Non-pigmented ciliary epithelial cell (primary cell): ENCODE measurements around the gene MYL10.

ENCODE experiments used
- DNase-seq: peaks from one replicate; pipeline ENCODE4 v3.0.0-alpha.2; 2010; ENCODE audit warnings: low read depth

MYL10 gene

GRCh38 chr7:101629171-101629570 lies at the start of gene MYL10:
Gene MYL10, minus strand, starts transcription at chr7:101629296. Its CDS starts 178 bp downstream, at chr7:101629118.
- no peak for DNase-seq

DNA sequence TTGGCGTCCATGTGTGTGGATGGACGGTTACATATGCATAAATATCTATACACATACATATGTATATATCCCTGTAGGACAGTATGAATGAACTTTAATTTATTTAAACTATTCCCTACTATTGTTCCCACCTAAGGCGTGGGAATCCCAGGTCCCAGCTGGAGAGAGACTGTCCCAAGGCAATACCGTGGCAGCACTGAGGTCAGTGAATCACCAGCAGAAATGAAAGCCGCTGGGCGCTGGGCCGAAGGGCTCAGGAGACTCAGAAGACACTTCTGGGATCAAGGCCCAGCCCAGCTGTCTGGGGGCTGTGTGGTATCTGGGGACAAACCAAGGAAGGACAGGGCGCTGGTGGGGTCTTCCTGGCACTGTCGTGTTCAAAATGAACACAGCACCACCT lies 49.6 kb upstream of the MYL10 start:
- DNase-seq: no peak

GRCh38 chr7:101677797-101678479 lies 48.8 kb upstream of the MYL10 start:
- DNase-seq: no peak

DNA sequence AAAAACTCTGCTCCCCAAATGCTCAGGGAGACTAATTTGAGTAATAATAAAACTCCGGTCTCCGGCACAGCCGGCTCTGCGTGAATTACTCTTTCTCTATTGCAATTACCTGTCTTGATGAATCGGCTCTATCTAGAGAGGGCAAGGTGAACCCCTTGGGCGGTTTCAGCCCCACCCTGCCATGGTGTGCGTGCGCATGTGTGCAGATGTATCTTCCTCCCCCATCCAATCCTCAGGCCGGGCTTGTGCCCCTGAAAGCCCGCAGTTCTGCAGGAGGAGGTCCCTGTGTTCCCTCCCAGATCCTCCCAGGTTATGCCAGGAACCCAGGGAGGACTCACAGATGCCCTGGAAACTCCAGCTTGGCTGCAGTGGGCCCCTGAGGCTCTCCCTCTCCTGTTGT lies 48.3 kb upstream of the MYL10 start:
- no peak for DNase-seq

DNA sequence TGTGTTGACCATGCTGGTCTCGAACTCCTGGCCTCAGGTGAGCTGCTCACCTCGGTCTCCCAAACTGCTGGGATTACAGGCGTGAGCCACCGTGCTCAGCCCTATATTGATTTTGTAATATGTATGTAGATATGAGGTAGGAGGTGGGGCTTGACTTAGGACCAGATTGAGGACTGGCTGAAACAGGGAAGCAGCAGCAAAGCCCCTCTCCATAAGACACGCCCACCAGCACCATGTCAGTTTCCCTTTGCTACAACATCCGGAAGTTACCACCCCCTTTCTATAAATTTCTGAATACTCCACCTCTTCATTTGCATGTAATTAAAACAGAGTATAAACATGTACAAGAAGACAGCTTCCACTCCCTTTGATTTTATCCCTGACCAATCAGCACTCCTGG lies 47.9 kb upstream of the MYL10 start:
- DNase-seq: no peak

GRCh38 chr7:101676062-101676598 lies 47.0 kb upstream of the MYL10 start:
- DNase-seq: no peak

DNA sequence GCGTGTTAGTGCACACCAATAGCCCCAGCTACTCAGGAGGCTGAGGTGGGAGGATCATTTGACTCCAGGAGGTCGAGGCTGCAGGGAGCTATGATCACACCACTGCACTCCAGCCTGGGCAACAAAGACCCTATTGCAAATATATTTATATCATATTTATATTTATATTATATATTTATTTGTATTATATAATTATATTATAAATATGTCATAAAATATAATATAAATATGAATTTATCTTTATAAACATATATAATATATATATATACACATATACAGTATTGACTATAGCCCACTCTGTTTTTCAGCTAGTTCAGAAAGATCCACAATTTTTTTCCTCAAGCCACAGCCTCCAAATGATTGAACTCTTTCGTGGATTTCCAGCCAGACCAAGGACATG lies 45.3 kb upstream of the MYL10 start:
- DNase-seq: no peak

DNA sequence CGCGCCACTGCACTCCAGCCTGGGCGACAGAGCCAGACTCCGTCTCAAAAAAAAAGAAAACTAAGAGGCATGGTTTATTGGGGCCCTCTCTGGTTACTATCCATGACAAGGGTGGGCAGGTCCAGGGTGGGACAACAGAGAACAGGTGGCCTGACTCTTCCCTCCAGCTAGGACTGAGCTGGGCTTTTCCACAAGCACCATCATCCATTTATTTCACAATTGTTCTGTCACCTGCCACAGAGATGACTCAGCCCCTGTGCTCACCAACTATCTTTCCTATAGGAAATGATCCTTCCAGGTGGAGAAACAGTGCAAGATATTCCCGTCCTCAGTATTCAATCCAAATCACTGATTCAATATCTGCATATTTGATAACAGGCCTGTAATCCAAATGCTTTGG lies 44.9 kb upstream of the MYL10 start:
- DNase-seq: no peak

DNA sequence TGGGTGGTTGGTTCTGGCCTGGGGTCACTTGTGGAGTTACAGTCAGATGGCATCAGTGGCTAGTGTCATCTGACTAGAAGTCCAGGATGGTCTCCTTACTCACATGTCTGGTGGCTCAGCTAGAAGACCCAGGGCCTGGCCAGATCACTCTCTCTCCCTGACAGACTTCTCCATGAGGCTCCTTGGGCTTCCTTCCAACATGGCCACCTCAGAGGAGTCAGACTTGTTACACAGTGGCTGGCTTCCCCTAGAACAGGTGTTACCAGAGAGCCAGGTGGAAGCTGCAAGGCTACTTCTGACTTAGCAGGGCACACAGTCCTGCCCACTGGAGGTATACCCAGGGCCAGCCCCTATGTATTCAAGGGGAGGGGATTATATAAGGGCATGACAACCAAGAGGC lies 44.2 kb upstream of the MYL10 start:
- no peak for DNase-seq

GRCh38 chr7:101671371-101672356 lies 42.6 kb upstream of the MYL10 start:
- DNase-seq: no peak

DNA sequence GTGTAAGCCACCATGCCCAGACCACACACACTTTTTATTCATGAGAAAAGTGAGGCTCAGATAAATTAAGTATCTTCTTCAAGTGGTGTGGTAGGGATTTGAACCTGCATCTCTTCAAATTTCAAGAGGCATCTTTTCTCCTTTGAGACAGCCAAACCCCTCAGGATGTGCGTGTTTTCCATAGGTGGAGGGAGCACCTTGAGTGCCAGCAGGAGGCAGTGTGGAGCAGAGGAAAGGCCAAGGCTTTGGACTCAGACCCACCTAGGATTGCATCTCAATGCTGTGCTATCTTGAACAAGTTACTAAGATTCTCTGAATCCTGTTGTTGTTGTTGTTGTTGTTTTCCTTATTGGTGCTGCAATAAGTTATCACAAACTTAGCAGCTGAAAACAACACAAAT lies 40.2 kb upstream of the MYL10 start:
- no peak for DNase-seq

DNA sequence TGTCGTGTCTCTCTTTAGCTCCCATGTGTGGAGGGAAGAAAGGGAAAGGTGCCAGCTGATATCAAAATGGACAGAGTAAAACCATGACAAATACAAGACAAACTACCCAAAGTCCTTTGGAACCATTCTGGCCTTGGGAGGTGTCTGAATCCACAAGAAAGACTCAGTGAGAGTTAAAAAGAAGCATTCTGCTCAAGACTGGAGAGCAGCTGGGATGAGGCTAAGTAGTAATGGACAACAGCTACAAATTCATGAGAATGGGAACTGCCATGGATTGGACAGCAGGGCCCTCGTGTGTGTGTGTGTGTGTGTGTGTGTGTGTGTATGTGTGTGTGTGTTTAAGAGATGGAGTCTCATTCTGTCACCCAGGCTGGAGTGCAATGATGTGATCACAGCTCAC lies 39.6 kb upstream of the MYL10 start:
- no peak for DNase-seq

GRCh38 chr7:101667920-101668319 lies 38.8 kb upstream of the MYL10 start:
- no peak for DNase-seq

DNA sequence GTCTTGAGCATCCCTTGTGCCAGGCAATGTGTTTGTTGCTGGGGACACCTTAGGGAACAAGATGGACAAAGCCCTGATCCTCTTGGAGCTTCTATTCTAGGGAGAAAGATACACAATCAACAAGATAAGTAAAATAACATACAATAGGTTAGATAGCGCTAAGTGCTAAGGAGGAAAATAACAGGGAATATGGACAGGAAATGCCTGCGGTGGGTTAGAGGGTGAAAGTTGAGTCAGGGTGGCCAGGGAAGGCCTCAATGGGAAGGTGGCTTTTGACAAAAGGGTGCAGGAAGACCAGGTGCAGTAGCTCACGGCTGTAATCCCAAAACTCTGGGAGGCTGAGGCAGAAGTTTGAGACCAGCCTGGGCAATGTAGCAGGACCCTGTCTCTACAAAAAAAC lies 38.3 kb upstream of the MYL10 start:
- no peak for DNase-seq

DNA sequence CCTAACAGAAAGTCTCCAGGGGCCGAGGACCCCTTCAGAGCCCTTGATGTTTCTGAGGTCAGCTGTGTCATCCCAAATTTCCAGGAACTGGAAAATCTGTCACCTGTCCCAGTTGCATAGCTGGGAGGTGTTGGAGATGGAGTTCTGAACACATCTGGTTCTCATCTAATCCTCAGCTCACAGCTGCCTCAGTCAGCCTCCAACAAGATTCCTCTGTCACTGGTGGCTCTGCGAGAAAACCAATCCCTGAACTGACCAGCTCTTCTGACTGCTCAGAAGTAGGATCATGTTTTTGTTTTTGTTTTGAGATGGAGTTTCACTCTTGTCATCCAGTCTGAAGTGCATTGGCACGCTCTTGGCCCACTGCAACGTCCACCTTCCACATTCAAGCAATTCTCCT lies 37.6 kb upstream of the MYL10 start:
- no peak for DNase-seq

DNA sequence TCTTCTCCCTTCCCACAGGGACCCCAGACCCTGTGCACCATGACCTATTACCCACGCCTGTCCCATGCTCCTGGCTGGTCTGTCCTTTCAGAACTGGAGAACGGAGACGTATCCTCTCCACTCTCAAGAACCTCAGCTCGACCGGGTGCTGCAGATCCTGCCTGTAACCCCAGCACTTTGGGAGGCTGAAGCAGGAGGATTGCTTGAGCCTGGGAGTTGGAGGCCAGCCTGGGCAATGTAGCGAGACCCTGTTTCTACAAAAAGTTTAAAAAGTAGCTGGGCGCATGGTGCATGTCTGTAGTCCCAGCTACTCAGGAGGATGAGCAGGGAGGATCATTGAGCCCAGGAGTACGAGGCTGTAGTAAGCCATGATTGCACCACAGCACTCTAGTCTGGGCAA lies 37.2 kb upstream of the MYL10 start:
- DNase-seq: no peak

DNA sequence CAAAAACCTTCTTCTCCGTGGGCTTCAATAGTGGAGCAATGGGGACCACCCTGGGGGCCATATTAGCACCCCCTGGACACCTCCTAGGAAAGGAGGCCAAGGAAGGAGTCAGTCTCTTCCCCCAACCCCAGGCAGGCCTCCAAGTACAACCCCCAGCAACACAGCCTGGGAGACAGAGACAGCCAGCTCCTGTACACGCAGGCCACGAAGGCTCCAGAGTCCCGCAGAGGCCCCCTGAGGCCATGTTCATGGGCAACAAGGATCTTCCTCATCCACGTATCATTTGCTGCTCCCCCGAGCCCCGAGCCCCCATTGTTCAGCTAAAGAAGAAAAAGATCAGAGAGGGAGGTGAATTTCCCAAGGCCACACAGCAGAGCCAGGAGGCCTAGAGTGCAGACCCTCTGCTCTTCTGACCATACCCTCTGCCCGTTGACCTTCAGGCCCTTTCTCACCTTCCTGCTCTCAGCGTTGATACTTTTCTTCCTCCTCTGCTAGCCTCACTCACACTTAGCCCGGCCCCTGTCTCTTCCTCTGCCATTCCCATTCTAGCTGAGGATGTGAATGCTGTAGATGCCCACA lies 35.9 kb upstream of the MYL10 start:
- no peak for DNase-seq

DNA sequence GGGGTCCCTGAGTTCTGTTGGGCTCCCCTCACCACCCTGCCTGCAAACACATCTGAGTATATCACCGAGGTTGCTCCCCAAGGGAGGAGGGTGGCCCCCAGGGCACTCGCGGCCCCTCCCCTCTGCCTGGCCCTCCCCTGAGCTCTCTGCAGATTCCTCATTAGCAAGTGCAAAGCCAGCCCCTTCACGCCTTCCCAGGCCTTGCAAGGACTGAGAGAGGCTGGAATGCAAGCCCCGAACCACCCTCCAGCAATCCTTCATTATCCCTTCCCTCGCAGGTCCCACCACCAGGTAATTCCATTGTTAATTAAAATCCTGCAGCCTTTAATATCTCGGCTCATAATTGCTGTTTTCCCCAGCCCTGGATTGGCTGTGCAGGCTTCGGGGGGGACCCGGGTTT lies 35.3 kb upstream of the MYL10 start:
- DNase-seq: no peak

DNA sequence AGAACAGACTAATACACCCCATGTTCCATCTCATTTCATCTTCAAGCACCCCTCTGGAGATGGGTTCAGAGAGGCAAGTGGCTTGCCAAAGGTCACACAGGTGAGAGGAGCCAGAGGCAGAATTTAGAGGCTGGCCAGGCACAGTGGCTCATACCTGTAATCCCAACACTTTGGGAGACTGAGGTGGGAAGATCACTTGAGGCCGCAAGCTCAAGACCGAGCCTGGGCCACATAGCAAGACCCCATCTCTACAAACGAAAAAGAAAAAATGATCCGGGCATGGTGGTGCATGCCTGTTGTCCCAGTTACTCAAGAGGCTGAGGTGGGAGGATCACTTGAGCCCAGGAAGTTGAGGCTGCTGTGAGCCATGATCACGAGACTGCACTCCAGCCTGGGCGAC lies 34.7 kb upstream of the MYL10 start:
- no peak for DNase-seq

- DNase-seq: no peak
Measured at GRCh38 chr7:101662447-101662998, 33.4 kb upstream of the MYL10 start.

DNA sequence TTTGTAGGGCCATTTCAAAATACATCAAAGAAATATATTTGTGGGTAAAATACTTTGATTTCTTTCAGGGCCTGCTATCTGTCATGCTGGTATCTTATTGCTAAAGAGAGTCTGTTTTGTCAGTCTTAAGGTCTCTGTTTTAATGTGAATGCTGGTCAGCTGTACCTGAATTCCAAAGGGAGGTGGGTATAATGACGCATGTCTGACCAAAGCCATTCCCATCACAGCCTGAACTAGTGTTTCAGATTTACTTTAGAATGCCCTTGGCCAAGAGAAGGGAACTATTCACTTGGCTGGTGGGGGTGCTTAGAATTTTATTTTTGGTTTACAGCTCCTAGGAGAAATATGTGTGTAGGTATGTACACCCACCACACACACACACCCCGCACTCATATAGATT lies 30.6 kb upstream of the MYL10 start:
- no peak for DNase-seq

DNA sequence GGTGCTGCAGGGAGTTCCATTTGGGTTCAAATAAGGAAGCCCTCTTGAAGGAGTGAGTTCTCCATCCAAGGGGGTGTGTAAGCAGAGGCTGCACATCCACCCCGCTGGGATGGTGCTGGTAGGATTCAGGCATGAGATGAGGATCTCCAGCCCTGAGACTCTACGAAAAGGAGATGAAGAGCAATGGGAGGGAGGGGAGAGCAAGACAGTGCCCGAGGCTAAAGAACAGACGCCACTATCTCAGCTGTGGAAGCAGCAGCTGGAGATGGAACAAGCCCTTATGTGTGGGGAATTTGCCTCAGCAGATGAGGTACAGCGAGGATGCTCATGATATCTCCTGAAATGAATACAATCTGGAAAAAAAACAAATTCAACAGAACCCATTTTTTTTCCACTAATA lies 28.1 kb upstream of the MYL10 start:
- no peak for DNase-seq

GRCh38 chr7:101651112-101651511 lies 22.0 kb upstream of the MYL10 start:
- no peak for DNase-seq
